Activated effector memory CD4-positive, alpha-beta T cell treated with Interleukin-2 at 50 U/mL for 16 hours (primary cell): ENCODE results near the gene MAFF.

ENCODE experiments used
- DNase-seq: peaks from one replicate; pipeline ENCODE4 v3.0.0-alpha.2; 2020

MAFF gene

GRCh38 chr22:38205261-38206128 lies 3.7 kb downstream of the MAFF start:
- no peak for DNase-seq

GRCh38 chr22:38207898-38208432 lies 6.2 kb downstream of the MAFF start:
- no peak for DNase-seq

- no peak for DNase-seq
Observed at GRCh38 chr22:38208551-38208968, 6.8 kb downstream of the MAFF start.

DNA sequence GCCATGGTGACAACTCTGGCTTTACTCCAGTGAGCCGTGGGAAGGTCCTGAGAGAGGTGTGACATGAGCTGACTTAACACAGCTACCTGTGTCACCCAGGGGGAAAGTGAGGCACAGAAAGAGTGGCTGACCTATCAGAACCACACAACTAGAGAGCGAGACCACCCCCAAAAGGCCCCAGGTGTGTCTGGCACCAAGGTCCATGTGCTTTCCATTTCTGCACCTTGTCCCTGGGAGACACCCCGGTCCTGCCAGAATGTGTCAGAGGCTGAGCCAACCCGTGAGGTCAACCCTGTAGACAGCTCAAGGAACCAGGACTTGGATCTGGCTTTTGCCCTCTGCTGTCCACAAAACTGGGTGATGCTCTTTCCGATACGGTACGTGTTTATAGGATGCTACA lies 9.8 kb downstream of the MAFF start:
- DNase-seq: no peak

- no peak for DNase-seq
Observed at GRCh38 chr22:38212442-38212841, 10.6 kb downstream of the MAFF start.

DNA sequence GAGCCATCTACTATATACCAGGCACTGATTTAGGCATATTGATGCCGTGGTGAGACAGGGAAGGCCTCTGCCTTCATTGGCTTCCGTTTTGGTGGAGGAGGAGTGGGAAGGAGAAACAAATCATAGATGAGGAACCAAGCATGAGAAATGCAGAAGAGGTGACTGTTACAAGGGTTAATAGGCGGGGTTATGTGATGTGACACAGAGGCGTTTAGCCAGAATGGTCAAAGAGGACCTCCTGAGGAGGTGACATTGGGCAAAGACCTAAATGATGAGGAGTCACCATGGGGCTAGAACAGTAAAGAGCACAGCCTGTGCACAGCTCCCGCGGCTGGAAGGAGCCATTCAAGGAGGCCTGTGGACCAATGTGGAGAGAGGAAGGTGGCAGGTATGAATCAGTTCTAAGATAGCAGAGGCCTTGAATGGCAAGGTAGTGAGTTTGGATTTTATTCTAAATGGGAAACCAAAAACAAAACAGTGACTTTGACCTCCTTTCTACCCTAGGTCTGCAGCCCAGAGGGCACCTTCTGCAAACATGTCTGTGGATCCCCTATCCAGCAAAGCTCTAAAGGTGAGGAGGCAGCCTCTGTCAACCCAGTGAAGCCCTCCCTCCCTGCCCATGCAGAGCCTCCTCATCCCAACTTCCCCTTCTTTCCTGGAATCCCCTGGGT lies 11.7 kb downstream of the MAFF start:
- DNase-seq: no peak

DNA sequence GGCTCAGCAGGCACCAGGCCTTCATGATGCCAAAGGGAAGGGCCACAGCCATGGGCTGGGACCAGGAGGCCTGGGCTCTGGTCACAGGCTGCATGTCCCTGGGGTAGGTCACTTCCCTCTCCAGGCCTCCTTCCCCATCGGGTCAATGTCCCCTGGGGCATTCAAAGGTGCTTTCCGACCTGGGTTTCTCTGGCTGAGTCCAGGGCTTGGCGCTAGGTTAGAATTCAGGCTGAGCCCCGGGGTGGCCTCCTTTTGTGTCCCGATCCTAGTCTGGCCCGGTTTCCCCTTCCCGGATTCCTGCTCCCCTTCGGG lies 12.2 kb downstream of the MAFF start:
- no peak for DNase-seq

DNA sequence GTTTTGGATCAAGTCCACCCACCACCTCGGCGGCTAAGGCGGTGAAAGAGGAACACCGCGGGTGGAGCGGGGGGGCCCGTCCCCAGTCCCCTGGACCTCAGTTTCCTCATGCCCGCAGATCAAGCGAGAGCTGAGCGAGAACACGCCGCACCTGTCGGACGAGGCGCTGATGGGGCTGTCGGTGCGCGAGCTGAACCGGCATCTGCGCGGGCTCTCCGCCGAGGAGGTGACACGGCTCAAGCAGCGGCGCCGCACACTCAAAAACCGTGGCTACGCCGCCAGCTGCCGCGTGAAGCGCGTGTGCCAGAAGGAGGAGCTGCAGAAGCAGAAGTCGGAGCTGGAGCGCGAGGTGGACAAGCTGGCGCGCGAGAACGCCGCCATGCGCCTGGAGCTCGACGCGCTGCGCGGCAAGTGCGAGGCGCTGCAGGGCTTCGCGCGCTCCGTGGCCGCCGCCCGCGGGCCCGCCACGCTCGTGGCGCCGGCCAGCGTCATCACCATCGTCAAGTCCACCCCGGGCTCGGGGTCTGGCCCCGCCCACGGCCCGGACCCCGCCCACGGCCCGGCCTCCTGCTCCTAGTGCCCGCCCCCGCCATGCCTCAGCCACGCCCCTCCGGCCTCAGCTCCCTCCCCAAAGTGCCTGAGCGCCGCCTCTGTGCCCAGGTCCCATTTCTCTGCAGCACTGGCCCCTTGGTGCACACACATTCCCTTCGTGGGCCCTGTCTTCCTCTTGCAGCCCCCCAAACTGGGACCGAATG lies 12.7 kb downstream of the MAFF start:
- DNase-seq: peak; percentile 68

GRCh38 chr22:38215156-38216038 lies 13.6 kb downstream of the MAFF start:
- DNase-seq: no peak

DNA sequence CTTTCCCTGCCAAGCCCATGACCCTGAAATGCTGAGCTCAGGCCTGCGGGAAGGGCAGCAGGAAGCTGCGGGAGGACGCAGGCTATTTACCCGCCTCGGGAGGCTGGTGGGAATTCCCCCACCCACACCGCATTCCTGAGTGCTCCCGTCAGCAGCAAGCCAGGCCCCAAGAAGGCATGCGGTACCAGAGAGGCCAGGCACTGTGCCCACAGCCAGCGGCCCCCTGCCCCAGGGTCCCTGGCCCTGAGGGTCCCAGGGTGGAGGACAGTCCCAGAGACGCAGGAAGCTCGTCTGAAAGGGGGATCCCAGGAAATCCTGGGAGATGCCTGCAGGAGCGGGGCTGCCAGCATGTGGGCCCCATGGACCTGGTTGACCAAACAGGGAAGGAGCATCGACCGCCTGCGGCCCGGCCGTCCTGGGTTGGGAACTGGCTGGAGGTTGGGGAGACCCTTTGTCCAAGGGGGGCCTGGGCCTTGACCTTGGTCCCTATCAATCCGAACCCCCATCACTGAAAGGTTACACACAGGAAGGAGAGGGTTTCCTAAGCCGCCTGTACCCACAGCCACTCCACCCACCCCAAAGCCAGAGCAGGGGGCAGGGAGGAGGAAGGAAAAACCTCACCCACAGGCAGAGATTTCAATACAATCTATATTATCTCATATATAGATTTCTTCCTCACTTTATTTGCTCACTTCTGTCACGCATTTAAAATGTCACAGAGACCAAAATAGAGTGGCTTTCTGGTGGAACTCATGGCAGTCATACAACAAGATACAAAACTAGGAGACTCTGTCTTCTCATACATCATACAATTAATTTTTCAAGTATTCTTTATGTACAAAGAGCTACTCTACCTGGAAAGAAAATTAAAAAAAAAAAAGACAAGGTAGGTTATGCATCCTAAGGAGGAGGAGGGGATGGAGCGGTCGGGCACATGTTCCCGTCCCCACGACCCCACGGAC lies 17.1 kb downstream of the MAFF start:
- no peak for DNase-seq

- no peak for DNase-seq
Observed at GRCh38 chr22:38219632-38220031, 17.8 kb downstream of the MAFF start.

- DNase-seq: no peak
Observed at GRCh38 chr22:38220163-38220562, 18.4 kb downstream of the MAFF start.

DNA sequence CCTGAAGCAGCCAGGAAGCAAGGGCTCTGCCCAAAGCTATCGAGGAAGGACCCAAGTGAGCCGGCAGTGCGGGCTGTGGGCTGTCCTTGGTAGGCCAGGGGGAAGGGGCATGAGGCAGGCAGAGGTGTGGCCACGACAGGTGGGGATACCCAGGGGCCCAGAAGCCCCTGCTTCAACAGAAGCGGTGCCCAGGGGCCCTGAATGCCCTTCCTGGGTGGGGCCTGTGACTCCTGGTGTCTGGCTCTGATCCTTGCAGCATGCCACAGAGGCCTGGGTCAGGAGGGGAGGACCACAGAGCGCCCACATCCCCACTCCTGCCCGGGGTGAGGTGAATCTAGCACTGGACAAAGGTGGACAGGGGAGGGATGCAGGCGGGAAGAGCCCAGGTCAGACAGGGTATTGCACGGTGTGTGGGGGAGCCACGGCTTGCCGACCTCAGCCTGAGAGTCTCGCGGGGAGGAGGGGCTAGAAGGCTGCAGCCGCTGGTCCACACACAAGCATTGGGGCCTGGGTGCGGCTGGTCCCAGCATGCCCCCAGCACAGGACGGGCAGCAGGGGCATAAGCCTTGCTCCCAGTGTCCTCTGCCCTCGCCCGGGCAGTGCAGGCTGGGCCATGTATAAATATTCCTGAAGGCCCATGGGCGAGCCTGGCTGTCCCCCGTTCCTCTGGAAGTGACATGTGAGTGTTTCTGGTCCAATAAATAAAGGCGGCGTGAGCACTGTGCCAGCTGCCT lies 19.0 kb downstream of the MAFF start:
- DNase-seq: no peak

DNA sequence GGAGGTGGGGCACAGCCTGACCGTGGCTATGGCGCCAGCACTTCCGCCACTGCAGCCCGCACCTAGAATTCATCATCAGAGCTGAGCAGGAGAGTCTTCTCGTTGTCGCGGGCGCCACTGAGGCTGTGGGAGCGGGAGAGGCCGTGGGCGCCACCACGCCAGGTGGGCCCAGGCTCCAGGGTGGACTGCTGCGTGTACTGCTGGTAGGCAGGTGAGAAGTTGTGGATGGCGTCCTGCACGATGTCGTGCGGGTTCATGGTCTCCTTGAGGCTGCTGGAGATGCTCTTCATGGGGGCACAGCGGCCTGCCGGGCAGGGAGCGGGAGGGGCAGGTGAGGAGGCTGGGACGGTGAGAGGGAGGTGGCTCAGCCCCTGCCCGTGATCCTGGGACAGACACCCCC lies 19.6 kb downstream of the MAFF start:
- no peak for DNase-seq

- DNase-seq: no peak
Observed at GRCh38 chr22:38221908-38222796, 20.4 kb downstream of the MAFF start.

DNA sequence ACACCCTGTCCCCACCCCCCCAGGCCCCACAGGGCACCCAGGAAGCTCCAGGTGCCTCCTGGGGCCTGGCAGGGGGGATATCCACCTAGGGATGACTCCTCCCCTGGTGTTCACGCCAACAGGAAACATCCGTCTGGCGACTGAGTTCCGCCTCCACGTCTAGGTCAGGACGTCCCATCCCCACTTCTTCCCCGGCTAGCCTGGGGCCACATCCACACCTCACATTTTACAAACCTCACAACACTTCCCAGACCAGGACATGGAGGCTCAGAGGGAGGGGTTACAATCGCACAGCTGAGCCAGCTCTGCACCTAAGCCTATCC lies 21.0 kb downstream of the MAFF start:
- DNase-seq: no peak

- DNase-seq: no peak
Observed at GRCh38 chr22:38223289-38223960, 21.6 kb downstream of the MAFF start.

DNA sequence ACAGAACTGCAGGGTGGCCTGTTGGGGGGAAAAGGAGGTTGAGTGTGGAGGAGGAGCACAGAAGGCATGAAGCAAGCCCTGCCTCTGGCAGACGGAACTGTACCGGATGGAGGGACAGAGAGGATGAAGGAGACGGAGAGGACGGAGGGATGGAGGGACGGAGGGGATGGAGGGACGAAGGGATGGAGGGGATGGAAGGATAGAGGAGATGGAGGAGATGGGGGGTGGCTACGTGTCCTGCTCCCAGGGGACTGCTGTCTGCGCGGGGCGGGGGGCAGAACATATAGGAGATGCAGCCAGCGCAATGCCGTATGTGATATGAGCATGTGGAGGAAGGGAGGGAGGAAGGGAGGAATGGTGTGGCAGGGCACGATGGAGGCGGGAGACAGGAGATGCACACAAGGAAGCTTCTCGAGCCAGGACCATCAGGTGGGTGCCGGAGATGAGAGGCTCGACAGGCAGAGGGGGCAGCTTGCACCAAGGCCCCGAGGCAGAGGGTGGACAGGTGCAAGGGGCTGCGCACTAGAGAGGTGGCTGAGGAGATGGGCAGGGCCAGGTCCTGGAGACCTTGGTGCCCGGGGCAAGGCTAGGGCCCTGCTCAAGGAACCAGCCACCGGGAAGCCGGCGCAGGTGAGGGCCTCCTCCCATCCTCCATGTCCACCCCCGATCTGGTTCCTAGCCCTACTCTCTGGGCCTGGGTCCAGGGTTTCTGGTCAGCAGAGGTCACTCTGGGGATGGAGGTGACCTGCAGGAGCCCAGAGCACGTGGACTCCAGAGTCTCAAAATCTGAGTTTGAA lies 25.3 kb downstream of the MAFF start:
- no peak for DNase-seq
